K562 treated with DMSO at 1 percent for 4 hours (cell line): ENCODE measurements around the gene BLID. TPM values are rescaled to one million over a fixed set of nuclear protein-coding genes. Genes with fewer than 3 reads are reported as not detected.

ENCODE experiments used
- total RNA-seq: library from RNA; unstranded; fragments of 300-600 nt; gene quantifications from 2 replicates; pipeline ENCODE4 v1.2.3, GENCODE V29; 2022; ENCODE audit not compliant: insufficient read depth

The BLID gene
- total RNA-seq = not detected in 2 replicates

GRCh38 chr11:122115524-122116379 is at the start of gene BLID:
TSS of gene BLID (minus strand) at chr11:122116215. CDS start at chr11:122115922, 293 bp downstream.

